HL-60 (cell line): ENCODE results near the gene MYNN.

Experiments used
- GABPA ChIP-seq: IDR thresholded peaks from 2 replicates; pipeline ENCODE4 v1.6.1; 2012; ENCODE audit warnings: low read depth
- POLR2AphosphoS5 ChIP-seq: IDR thresholded peaks from 2 replicates; pipeline ENCODE4 v1.6.1; 2012; ENCODE audit warnings: low read depth
- TF ChIP-seq, protein P1 (sequence below): IDR thresholded peaks from one replicate; pipeline ENCODE4 v1.5.1; 2011; ENCODE audit warnings: low read length, control low read depth, inconsistent platforms; ENCODE audit not compliant: insufficient read depth

GRCh38 chr3:169751875-169752274 is 21.3 kb upstream of the MYNN start:
- TF ChIP-seq, protein P1, sequence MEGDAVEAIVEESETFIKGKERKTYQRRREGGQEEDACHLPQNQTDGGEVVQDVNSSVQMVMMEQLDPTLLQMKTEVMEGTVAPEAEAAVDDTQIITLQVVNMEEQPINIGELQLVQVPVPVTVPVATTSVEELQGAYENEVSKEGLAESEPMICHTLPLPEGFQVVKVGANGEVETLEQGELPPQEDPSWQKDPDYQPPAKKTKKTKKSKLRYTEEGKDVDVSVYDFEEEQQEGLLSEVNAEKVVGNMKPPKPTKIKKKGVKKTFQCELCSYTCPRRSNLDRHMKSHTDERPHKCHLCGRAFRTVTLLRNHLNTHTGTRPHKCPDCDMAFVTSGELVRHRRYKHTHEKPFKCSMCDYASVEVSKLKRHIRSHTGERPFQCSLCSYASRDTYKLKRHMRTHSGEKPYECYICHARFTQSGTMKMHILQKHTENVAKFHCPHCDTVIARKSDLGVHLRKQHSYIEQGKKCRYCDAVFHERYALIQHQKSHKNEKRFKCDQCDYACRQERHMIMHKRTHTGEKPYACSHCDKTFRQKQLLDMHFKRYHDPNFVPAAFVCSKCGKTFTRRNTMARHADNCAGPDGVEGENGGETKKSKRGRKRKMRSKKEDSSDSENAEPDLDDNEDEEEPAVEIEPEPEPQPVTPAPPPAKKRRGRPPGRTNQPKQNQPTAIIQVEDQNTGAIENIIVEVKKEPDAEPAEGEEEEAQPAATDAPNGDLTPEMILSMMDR: no peak
- no peak for TF ChIP-seq POLR2AphosphoS5
- TF ChIP-seq GABPA: no peak
